Right cardiac atrium (tissue), 5 donors: ENCODE measurements around the gene OR5K2. TPM values are rescaled to one million over a fixed set of nuclear protein-coding genes. Genes with fewer than 3 reads are reported as not detected.
A peak's percentile ranks its signal among the peaks of the same experiment; 100 is the strongest.

Experiments
- ATAC-seq, 2 donors: fragments of 200-7000 bp; cut with Tn5 transposase; one replicate each; pipeline versions ENCODE4 v1.8.0 to v1.9.1; 2020; ENCODE audit warnings: moderate library complexity in 2 of 2, mild to moderate bottlenecking in 1 of 2
- DNase-seq, 3 donors: peaks; one replicate each; pipeline ENCODE4 v3.0.0-alpha.2; 2020
- H3K27ac ChIP-seq: one replicate; pipeline ENCODE4 v1.5.1; 2013; ENCODE audit warnings: mild to moderate bottlenecking, low read length, control low read depth, moderate library complexity
- H3K27me3 ChIP-seq: one replicate; pipeline ENCODE4 v1.6.1; 2013; ENCODE audit not compliant: control insufficient read depth, insufficient read depth
- H3K4me1 ChIP-seq: one replicate; pipeline ENCODE4 v1.6.1; 2013; ENCODE audit warnings: low read length; ENCODE audit not compliant: control insufficient read depth, insufficient read depth
- H3K4me3 ChIP-seq: one replicate; pipeline ENCODE4 v1.5.1; 2013; ENCODE audit warnings: low read length, control low read depth
- H3K9me3 ChIP-seq: one replicate; pipeline ENCODE4 v1.6.1; 2013; ENCODE audit warnings: low read length; ENCODE audit not compliant: control insufficient read depth
- WGBS: extraction: QIAGEN DNeasy Blood & Tissue Kit; methylation state at CpG from one replicate; pipeline ENCODE4 v1.1.7; 2013; 5-methylcytosine and 5-hydroxymethylcytosine counted together
- intact Hi-C, 4 donors: fragments of 100-400 bp; cut with DNase I; formaldehyde crosslinking; loops; one replicate each; pipeline versions ENCODE4 v1.11.0 to v1.14.0; 2022 to 2023
- polyA plus RNA-seq: library from polyadenylated mRNA; stranded (reverse); fragments of 200-250 nt; gene quantifications from one replicate; pipeline ENCODE4 v1.2.3, GENCODE V29; 2013
- total RNA-seq, 4 donors: library from RNA; stranded (reverse); fragmentation: NEBNext Ultra II Directional; extraction: Animal tissue kit (Norgen Biotek cat#: 25700); gene quantifications; one replicate each; pipeline ENCODE4 v1.2.1, GENCODE V29; 2021
- donor health status: healthy with polysubstance abuse.
- donor health status: DM: no; HTN: yes; CAD: no.
- donor health status: DM: no; HTN: no; CAD: no.
- donor health status: DM: no; HTN: yes; CAD: no; lungs with severe emphysema.
- donor health status: DM: yes; HTN: yes; CAD: no.

Gene OR5K2
- total and polyA plus RNA-seq, 5 donors: not detected

- no peak for ATAC-seq
- Histone ChIP-seq H3K4me3 (no peak overlapping the region), H3K27ac (no peak overlapping the region), H3K27me3 (no peaks in the 10 kb centered on the region), H3K9me3 (no peaks in the 10 kb centered on the region), H3K4me1 (no peaks in the 10 kb centered on the region)
- intact Hi-C loops: no loop called here
- WGBS: 67% methylated on average over 4 of the region's 4 CpGs
- DNase-seq: no peak
Measured at GRCh38 chr3:98501270-98501669, 3.8 kb downstream of the OR5K2 start.

- ATAC-seq (no peak), DNase-seq (no peak)
- WGBS: 90% methylated on average over 5 of the region's 5 CpGs
- no peak overlapping the region for H3K27ac ChIP-seq
- no peaks in the 10 kb centered on the region for H3K9me3 ChIP-seq
- no peaks in the 10 kb centered on the region for H3K4me1 ChIP-seq
- H3K27me3 ChIP-seq: no peaks in the 10 kb centered on the region
- intact Hi-C loops: no loop called here
- H3K4me3 ChIP-seq: no peak overlapping the region
Measured at GRCh38 chr3:98501863-98502576, 4.5 kb downstream of the OR5K2 start.

GRCh38 chr3:98504539-98504938, 7.1 kb downstream of the OR5K2 start:
- no peaks in the 10 kb centered on the region for H3K4me1 ChIP-seq
- no peak for DNase-seq
- intact Hi-C loops: no loop called here
- H3K9me3 ChIP-seq: no peaks in the 10 kb centered on the region
- H3K27ac ChIP-seq: no peak overlapping the region
- no peak overlapping the region for H3K4me3 ChIP-seq
- WGBS: 48% methylated on average over 4 of the region's 4 CpGs
- no peaks in the 10 kb centered on the region for H3K27me3 ChIP-seq
- no peak for ATAC-seq

GRCh38 chr3:98508582-98508981, 11.1 kb downstream of the OR5K2 start:
- H3K4me3 ChIP-seq: no peak overlapping the region
- H3K27ac ChIP-seq: no peak overlapping the region
- H3K27me3 ChIP-seq: no peaks in the 10 kb centered on the region
- intact Hi-C loops: no loop called here
- ATAC-seq (no peak), DNase-seq (no peak)
- WGBS: 98% methylated on average over 2 of the region's 2 CpGs
- no peaks in the 10 kb centered on the region for H3K4me1 ChIP-seq
- H3K9me3 ChIP-seq: no peaks in the 10 kb centered on the region

GRCh38 chr3:98512576-98512975, 15.1 kb downstream of the OR5K2 start:
- H3K27me3 ChIP-seq: no peaks in the 10 kb centered on the region
- DNase-seq: no peak
- H3K4me3 ChIP-seq: no peak overlapping the region
- H3K27ac ChIP-seq: no peak overlapping the region
- 95% methylated on average over 4 of the region's 4 CpGs for WGBS
- intact Hi-C loops: no loop called here
- H3K4me1 ChIP-seq: no peaks in the 10 kb centered on the region
- no peaks in the 10 kb centered on the region for H3K9me3 ChIP-seq
- ATAC-seq: no peak

GRCh38 chr3:98513091-98513511, 15.6 kb downstream of the OR5K2 start:
- H3K27me3 ChIP-seq: no peaks in the 10 kb centered on the region
- intact Hi-C loops: no loop called here

GRCh38 chr3:98513736-98514135, 16.3 kb downstream of the OR5K2 start:
- no peak for DNase-seq
- H3K9me3 ChIP-seq: no peaks in the 10 kb centered on the region
- intact Hi-C loops: no loop called here
- H3K27ac ChIP-seq: no peak overlapping the region
- H3K4me3 ChIP-seq: no peak overlapping the region
- WGBS: 98% methylated on average over 3 of the region's 3 CpGs
- H3K4me1 ChIP-seq: no peaks in the 10 kb centered on the region
- no peaks in the 10 kb centered on the region for H3K27me3 ChIP-seq
- ATAC-seq: no peak

More at GRCh38 chr3:98513091-98513511, 15.6 kb downstream of the OR5K2 start:
- DNase-seq (no peak), ATAC-seq (no peak)
- Histone ChIP-seq H3K4me3 (no peak overlapping the region), H3K4me1 (no peaks in the 10 kb centered on the region), H3K9me3 (no peaks in the 10 kb centered on the region), H3K27ac (no peak overlapping the region)
- WGBS: 86% methylated on average over 4 of the region's 4 CpGs

GRCh38 chr3:98514948-98515347, 17.5 kb downstream of the OR5K2 start:
- Histone ChIP-seq H3K27me3 (no peaks in the 10 kb centered on the region), H3K4me1 (peaks cover 4% of the 10 kb centered on the region), H3K9me3 (no peaks in the 10 kb centered on the region), H3K27ac (no peak overlapping the region), H3K4me3 (no peak overlapping the region)
- no peak for ATAC-seq
- WGBS: 87% methylated on average over 1 of the region's 1 CpG
- no peak for DNase-seq
- intact Hi-C loops: no loop called here

GRCh38 chr3:98518816-98519215, 21.3 kb downstream of the OR5K2 start:
- intact Hi-C loops: no loop called here
- no peak for DNase-seq
- no peak for ATAC-seq
- Histone ChIP-seq H3K4me1 (peaks cover 6% of the 10 kb centered on the region), H3K27me3 (no peaks in the 10 kb centered on the region), H3K27ac (no peak overlapping the region), H3K9me3 (no peaks in the 10 kb centered on the region), H3K4me3 (no peak overlapping the region)
- 96% methylated on average over 2 of the region's 2 CpGs for WGBS

- ATAC-seq: no peak
- Histone ChIP-seq H3K4me1 (peaks cover 6% of the 10 kb centered on the region), H3K27me3 (no peaks in the 10 kb centered on the region), H3K9me3 (no peaks in the 10 kb centered on the region), H3K4me3 (no peak overlapping the region), H3K27ac (no peak overlapping the region)
- DNase-seq: no peak
- 100% methylated on average over 1 of the region's 1 CpG for WGBS
- intact Hi-C loops: no loop called here
Measured at GRCh38 chr3:98519351-98519750, 21.9 kb downstream of the OR5K2 start.

- H3K4me3 ChIP-seq: peak overlapping the region; percentile 81
- ATAC-seq: peak; percentile 56 to 68
- peaks cover 6% of the 10 kb centered on the region for H3K4me1 ChIP-seq
- WGBS: under 1% methylated on average over 16 of the region's 16 CpGs
- no peaks in the 10 kb centered on the region for H3K27me3 ChIP-seq
- DNase-seq: peak in 2 of 3 donors; percentile 24 to 53
- intact Hi-C loops: no loop called here
- H3K27ac ChIP-seq: peak overlapping the region; percentile 97
- H3K9me3 ChIP-seq: no peaks in the 10 kb centered on the region
Measured at GRCh38 chr3:98521897-98522543, 24.5 kb downstream of the OR5K2 start.
